ENCODE results near the gene ERC2.

DNA sequence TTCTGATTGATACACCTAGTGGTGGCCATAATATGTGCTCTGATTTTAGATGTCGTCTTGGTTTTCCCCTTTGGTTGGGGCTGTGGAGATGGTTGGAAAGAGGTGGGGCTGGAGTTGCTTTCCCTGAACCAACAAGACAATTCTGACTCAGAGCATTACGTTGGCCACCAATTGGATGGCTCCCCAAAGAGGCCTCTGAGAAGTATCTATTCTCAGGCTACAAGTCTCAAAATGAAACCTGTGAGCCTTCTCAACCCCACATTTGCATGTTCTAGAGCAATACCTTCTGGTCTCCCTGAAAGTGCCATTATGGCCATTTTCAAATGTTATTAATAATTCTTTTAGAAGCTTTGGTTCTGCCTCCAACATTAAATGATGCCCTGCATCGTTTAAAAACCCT, 792.8 kb downstream of the ERC2 start:
- TF ChIP-seq, protein P1, sequence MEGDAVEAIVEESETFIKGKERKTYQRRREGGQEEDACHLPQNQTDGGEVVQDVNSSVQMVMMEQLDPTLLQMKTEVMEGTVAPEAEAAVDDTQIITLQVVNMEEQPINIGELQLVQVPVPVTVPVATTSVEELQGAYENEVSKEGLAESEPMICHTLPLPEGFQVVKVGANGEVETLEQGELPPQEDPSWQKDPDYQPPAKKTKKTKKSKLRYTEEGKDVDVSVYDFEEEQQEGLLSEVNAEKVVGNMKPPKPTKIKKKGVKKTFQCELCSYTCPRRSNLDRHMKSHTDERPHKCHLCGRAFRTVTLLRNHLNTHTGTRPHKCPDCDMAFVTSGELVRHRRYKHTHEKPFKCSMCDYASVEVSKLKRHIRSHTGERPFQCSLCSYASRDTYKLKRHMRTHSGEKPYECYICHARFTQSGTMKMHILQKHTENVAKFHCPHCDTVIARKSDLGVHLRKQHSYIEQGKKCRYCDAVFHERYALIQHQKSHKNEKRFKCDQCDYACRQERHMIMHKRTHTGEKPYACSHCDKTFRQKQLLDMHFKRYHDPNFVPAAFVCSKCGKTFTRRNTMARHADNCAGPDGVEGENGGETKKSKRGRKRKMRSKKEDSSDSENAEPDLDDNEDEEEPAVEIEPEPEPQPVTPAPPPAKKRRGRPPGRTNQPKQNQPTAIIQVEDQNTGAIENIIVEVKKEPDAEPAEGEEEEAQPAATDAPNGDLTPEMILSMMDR (IDR thresholded peaks at IDR 0.05; ENCODE audit: low read length) = no peak
- TF ChIP-seq EZH2 (IDR thresholded peaks at IDR 0.05; ENCODE audit: borderline replicate concordance, low read length) = no peak
